NCI-H146 treated with DMSO at 0.1 percent for 48 hours (cell line): ENCODE results near the gene CWC27.

Experiments
- DNase-seq: peaks from one replicate; lab custom pipeline; 2025; ENCODE audit not compliant: unreplicated experiment; lab: John Stamatoyannopoulos, UW

The CWC27 gene

DNA sequence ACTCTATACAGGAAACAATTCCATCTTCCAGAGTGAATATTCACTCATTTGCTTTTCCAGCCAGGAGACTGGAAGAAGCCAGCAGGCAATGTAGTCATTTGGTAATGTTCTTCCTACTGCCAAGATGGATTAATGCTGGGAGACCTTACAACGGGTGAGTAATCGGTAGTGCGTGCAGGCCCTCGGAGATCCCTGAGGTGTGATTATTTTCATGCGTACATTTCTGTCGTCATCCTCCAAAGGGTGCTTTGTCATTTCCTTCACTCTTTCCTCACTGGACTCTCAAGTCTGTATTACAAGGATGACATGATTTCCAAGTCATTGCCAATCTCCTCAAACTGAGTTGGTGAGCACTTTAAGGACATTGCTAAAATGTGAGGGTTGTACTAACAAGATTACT, 263.5 kb downstream of the CWC27 start:
- no peak for DNase-seq

DNA sequence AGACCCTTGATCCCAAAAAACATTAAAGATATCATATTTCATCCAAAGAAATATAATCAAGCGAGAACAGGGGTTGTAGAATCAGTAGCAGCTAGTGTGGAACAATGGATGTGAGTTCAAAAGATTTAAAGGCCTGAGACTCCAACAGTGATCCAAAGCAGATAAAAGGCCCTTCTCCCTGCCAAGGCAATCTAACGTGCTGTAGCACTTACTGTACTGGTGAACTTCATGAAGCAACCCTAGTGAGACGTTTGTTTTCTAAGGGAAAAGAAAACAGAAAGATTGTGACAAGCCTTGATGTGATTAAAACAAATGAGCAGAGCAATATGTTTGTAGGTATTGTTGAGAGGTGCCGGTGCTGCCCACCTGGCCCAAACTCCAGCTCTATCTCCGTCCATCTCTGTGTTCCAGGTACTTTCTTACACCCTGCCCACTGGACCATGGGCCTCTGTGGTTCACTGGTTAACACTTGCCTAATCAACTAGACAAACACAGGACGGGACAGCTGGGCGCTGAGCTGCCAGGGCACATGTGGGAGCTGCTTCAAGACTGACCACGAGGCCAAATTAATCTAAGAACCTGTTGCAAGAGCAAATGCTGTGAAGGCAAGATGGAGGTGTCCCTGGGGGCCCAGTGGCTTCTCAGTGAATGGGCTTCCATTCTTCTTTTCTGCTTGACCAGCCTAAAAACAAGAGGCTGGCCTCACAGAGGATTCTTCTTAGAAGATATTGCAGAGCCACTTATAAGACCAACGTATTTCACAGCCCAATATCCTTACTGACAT, 265.5 kb downstream of the CWC27 start:
- DNase-seq = peak; percentile 53

DNA sequence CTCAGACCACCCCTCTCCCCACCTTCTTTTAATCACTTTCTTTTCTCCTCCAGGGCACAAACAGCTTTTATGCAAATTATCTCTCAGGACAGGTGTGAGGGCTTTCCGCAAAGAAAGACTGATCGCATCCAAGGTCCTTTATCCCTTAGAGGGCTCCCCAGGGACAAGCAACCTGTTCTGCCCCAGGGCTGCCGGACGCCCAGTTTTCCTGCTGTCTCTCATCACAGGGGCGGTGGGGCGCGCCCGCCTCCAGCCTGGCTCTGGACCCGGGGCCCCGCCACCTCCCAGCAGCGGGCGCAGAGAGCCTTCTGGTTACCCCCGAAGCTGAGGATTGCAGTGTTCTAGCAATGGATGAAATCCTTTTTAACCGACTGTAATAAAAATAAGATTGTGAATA, 266.1 kb downstream of the CWC27 start:
- DNase-seq = peak; percentile 71

DNA sequence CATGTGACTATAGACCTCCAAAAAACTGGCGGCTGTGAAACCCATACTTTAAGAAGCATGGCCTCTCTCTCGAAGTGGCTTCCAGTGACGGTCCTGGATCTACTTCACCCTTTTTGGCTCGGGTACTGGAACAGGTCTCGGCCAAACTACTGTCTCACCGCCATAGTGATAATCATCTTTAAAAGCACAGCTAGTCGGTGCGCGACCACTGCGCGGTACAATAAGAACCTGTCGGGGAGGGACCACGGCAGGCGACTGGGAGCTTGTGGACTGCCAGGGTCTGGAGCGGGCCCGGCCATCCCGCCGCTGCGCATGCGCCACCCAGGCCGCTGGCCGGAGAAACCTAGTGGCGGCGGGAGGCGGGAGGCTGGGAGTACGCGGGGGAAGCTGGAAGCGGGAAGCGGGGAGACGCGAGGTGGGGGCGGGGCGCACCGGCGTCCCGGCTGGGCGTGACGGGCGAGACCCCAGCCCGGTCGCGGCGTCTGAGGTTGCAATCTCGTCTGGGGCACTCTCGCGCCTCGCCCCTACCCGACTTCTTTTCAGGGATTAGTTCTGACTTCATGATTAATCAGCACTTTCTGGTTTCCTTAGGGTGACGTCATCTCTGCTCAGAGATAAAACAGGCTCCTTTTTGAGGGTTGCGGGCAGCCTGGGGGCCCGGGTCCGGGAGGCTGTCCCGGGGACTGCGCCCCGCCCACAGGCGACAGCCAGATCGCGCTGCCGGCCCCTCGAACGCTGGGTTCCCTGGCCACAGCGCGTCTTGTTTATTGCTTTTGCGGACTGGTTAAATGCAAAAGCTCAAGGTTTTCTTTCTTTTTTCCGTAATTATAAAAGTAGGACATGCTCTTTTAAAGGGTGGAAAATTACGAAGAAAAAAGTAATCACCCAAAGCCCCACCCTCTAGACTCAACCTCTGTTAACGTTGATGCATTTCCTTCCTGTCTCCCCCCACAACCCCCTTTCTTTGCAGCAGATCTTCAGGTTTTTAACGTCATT, 266.8 kb downstream of the CWC27 start:
- DNase-seq = peak; percentile 94

DNA sequence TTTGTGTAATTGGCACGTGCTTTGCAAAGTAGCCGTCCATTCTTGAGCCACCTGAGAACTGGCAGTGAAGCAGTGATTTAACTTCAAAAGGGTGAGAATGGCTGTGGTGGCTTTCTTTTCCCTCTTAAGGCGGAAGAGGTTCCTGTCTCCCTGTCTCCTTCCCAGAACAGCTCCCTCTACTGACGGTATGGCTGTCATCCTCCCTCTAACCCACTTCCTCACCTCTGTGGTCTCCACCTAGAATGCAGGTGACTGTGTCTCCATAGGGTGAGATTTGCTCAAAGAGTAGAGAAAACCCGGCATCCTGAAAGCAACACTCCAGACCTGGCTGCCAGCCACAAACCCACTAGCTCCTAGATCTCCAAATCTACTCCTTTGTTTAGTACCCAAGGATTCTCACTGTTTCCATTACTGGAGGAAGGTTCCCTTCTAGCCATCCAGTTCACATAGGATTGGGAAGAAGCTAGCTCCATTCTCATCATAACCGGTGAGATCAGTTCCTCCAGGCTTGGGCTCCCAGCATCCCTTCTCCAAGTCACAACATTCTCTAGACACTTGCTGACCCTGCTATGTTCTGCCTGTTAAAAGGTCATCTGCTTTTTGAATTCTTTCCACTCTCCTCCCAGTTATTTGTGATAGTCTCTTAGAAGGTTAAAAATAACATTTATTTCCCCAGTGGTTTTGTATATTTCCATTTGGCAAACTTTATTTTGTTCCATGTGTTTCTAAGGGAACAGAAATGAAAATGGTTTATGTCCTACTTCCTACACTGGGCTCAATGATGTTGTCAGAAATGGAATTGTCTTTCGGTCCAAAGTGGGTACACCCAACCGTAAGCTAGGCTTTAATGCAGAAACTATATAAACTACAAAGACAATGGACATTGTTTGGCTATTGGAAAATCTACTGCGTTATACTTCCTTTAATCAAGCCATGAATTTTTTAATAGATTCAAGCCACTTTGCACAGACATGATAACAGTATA, 269.4 kb downstream of the CWC27 start:
- peak; percentile 61 for DNase-seq

DNA sequence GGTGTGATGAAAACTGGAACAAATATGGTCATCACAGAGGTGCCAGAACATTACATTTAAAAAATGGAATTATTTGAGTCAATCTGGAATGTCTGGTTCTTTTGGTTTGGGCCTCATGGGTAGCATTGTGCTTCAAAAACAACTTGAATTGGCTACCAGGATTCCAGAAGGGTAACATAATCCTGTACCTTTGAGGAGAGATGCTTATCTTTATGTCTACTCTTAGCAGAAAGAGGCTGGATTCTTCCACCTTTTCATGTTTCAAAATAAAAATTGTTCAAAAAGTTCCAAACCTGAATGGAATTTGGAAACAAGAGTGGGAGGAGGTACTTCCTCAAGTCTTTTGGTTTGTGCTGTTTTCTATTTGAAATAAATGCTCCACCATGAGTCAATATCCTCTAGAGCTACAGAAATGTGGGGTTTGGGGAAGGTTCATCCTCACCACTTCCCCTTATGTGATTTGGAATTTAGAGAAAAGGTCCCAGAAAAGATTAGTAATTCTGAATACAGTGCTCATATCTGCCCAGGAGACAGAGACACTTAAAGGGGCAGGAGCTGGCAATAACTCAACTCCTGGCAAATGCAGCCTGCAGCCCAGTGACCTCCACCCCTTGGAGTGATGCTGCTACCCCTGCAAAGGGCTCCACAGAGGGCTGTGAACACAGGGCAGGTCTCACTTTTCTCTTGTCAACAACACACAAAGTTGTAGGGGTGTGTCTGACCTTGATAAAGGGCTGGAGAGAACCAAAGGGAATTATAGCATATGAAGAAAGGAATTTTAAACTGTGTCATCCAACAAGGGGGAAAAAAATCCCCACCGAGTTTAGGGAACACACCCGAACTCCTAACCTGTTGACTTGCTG, 272.8 kb downstream of the CWC27 start:
- DNase-seq = no peak

DNA sequence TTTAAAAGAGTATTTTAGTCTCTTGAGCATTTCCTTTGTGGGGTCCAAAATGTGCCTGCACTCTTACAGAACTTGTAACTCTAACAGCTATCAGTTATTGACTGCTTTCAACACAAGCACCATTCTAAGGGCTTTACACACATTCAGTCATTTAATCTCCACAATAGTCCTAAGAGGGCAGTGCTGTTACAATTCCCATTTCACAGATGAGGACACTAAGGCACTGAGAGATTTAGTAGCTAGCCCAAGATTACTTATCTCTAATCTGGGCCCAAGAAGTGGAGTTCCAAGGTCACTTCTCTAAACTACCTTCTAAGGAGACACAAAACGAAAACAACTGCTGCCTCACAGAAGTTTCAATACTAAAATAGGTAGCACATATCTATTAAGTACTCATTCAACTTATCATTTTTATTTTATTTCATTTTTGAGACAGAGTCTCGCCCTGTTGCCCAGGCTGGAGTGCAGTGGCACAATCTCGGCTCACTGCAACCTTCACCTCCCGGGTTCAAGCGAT, 275.2 kb downstream of the CWC27 start:
- no peak for DNase-seq

DNA sequence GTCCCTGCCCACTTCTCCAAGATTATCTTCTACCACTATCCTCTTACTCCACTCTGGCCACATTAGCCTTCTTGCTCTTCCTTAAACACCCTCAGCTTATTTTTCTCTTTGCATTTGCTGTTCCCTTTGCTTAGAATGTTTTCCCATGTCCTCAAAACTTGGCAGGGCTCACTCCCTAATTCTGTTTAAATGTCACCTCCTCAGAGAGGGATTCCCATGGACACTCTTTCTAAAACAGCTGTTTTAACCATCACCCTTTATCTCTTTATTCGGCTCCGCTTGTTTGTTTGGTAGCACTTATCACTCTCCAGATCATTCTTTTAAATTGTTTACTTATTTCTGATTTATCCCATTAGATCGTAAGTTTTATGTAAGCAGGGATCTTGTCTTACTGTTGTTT, 278.5 kb downstream of the CWC27 start:
- no peak for DNase-seq

DNA sequence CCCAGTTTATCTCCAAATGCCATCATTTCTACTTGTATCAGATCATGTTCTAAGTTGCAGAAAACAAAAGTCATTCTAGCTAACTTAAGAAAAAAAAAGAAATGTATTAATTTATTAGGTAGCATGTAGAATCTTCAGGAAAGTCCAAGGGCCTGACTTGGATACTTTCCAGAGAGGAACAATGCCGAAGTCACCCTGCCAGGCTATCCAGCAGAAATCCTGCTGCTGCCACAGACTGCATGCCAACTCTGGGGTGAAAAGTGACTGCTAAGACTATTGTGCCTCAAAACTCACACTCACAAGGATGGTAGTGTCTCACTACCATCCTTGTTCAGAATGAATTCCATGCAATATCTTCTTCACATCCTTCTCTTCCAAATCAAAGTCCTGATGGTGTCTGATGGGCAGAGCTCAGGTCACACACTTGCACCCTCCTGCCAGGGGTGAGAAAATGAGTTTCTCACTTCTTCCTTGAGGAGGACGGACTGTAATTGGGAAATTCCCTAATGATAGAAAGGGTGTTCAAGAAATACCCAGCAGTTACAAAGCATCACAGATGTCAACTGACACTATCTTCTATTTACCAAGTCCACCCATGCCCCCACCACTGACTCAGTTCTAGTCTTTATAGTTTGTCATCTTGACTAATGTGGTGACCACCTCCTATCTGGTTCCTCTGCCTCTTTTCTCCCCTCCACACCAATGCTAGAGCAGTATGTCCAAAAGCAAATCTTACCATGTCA, 279.4 kb downstream of the CWC27 start:
- no peak for DNase-seq

DNA sequence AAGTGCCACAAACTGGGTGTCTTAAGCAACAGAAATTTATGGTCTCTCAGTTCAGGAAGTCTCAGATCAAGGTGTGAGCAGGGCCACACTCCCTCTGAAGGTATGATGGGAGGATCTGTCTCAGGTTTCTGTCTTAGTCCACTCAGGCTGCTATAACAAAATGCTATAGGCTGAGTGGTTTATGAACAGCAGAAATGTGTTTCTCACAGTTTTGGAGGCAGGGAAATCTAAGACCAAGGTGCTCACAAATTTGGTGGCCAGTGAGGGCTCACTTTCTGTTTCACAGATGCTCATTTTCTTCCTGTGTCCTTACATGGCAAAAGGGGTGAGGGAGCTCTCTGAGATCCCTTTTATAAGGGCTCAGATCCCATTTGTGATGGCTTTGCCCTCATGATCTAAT, 281.4 kb downstream of the CWC27 start:
- no peak for DNase-seq

DNA sequence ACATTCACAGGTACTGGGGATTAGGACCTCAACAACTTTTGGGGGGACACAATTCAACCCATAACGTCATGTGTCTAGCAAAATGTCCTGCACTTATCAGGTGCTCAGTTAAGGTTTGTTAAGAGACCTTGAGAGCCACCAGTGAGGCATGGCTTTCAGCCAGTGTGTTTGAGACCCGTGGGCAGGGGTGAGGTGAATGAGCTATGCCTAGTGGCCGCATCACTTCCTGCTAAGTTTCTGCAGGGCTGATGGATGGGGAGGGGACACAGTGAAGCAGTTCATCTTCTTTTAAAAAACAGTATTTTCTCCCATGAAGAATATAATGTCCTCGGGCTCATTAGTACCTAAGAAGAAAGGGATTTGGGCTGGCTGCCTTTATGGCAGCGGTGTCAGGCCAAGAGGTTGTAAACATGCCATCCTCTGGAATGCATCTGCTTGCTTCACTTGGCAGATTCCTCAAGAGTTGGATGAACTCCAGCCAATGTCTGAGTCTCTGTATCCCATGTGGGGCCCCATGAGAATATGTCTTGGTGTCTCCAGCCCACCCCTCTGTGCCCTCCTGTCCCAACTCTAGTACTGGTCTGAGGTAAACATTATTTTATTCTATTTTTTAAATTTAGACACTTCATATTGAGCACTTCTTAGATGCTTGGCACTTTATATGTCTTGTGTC, 282.2 kb downstream of the CWC27 start:
- DNase-seq = no peak

DNA sequence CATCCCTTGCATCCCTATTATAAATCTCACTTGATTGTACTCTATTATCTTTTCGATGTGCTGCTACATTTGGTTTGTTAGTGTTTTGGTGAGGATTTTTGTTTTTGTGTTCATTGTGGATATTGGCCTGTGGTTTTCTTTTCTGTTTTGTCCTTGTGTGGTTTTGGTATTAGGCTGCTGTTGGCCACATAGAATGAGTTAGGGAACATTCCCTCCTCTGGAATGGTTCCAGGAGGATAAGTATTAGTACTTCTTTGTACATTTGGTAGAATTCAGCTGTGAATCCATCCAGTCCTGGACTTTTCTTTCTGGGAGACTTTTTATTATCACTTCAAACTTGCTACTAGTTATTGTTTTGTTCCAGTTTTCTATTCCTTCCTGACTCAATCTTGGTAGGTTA, 287.2 kb downstream of the CWC27 start:
- no peak for DNase-seq

DNA sequence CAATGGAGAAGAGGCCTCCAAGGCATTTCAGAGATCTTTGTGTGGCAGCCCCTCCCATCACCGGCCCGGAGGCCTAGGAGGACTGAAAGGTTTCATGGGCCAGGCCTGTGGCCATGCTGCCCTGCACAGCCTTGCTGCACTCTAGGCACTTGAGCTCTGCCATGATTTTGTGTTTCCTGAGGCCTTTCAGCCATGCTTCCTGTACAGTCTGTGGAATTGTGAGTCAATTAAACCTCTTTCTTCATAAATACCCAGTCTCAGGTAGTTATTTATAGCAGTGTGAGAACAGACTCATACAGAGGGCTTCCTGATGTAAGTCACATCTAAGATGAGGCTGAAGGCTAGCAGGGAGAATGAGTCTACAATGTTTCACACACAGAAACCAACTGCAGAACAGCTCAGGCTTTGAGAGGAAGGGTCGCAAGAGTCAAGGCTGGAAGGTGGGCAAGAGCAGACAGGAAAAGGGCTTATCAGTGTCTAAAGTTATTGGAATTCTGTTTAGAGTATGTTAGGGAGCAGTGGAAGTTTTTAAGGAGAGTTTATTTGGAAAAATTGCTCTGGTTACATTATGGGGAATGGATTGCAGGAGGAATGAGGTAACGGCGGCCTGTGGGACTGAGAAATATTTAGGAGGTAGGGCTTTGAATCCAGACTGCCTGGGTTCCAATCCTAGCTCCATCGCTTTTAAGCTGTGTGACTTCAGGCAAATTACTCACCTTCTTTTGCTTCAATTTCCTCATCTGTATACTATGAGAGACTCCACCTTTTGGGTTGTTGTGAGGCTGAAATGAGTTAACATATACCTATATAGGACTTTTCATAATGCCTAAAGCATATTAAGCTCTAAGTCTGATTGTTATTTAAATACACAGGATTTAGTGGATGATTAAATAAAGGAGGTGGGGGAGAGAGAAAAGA, 291.2 kb downstream of the CWC27 start:
- no peak for DNase-seq

DNA sequence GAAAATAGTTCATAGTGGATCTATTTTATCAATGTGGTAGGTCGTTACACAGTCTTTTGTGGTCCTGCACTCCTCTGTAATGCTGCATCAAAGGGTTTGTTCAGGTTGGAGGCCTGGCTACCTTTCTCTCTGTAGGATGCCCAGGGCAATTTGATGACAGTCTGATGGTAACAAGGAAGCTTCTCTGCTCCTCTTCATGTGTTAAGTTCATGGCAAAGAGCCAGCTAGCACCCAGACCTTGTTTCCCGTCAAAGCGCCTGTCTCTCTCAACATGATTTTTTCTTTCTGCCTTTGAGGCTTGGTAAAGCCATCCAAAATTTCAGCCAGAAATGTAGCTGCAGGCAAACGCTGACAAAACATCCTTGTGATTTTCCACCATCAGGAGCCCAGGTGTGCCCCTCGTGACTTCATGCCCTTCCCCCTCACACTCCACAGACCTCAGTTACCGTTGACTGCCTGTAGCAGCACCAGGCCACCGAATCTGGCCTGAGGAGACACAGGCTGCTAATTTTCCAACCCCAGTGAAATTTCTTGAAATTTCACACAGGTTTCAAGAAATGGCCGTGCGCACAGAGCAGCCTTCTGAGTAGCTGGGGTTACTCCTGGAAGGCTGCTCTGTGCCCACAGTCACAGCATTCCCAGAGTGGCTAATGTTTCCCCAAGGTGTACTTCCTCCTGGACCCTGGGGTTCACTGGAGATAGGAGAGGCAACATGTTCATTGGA, 292.7 kb downstream of the CWC27 start:
- DNase-seq = no peak

DNA sequence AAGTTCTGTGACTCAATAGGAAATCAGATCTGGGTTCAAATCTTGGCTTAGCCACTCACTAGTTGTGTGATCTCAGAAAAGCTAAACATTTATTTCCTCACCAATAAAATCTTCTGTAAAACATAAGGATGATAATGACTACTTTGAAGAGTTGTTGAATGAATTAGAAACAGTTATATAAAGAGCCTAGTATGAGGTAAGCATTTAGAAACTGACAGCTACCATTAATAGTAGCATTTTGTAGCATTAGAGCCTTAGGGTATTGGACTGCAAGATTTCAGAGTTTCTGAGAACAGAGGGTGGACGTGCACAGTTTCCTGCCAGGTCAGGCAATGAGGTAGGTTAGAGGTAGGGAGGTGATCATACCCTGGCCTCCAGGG, 293.2 kb downstream of the CWC27 start:
- no peak for DNase-seq

DNA sequence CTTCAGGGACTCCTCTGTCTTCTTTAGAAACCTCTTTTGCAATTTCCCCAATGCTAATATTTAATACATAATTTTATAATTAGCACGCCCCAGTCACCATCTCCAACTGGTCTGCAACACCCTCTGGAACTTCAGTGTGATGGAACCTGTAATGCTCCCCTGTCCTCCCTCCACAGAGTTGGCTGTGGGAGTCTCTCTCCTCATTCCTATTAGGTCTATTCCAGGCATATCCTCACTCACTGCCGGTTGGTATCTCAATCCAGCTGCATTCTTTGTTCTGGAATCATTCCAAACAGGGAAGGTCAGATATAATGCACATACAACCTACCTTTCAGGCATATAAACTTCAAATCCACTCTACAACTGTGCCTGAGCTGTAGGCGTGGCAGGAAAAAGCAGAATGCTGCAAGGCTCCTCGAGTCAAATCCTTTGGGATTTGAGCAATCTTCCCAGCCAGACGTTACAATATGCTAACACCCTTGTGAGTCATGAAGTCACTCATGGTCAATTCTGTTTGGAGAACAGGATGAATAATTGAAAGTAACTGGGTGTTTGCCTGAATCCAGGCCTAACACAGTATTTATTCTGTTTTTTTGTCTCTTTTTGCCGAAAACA, 293.8 kb downstream of the CWC27 start:
- no peak for DNase-seq
